ENCODE measurements around the gene RP2. TPM values are rescaled to one million over a fixed set of nuclear protein-coding genes. Genes with fewer than 3 reads are reported as not detected.

The RP2 gene
- total RNA-seq, 4 donors from 2014 or later = 1.2 to 15.0 (median 11.1) TPM

DNA sequence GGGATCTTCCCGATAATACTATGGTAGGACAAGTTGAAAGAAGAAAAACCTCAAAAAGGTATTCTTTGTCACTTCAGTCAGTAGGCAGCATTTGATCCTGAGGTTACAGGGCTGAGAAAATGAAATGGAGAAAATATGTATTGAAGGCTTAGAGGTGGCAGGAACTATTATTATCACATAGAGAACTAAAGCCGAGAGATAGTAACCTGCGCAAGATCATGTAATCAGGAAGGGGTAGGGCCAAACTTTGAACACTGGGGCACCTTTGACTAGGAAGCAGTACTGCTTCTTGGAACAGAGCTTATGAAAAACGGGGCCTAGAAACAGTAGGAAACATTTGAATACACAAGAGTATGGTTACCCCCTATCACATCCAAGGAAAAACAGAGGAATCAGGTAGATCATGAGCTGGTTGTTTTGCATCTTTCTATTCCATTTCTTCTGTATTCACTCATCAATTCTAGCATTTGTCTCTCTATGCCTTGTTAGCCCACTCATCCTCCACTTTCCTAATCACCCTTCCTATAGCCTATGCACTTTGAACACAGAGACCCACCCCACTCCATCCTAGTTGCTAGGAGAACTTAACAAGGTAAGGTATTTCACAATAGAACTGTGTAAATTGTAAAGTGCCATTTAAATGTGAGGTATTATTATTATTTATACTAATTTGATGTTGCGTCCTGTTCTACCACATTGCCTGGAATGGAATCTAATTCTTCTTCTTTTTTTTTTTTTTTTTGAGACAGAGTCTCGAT is 43.3 kb upstream of the RP2 start:
- DNase-seq = no peak

DNA sequence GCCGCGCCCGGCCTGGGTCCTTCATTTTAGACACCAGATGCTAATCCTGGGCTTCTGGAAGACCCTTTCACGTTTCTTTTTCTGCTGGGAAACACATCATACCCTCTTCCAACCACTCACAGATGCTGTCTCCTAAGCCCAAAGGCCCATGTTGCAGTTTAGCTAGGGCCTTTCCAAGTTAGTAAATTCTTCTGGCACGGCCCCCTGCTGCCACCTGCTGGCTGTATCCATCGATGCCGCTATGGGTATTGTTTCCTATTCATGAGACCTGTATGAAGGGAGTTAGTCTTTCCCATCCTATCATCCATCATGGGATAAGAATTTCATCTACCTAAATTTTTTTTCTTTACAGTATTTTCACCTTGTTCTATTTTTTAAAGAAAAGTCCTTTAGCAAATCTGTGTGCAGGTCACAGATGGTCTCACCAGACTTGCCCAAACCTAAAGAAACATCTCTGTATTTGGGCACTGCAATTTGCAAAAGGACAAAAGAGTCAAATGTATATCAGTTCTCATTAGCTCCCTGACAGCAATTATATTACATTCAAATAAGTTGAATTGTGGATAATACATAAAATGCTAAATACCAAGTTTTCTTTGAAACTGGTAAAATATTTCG is 40.2 kb upstream of the RP2 start:
- 0 to 47% methylated on average over 2 to 8 of the region's 8 CpGs for WGBS, 2 donors (ENCODE audit: low coverage in 1 of 2)
- intact Hi-C loops (cut with DNase I; ENCODE audit: low total_unique reads) (no loop called here), in situ Hi-C loops (cut with MboI; ENCODE audit: low pct_ligation_motif_present in 1 of 4, low pct_unique_long_range_greater_than_20kb in 1 of 4, low sequenced_read_pairs in 3 of 4) (loop anchor here in 1 of 4 donors (25.0 kb wide), 1 partner anchor 234 kb away; the partner anchor contains the start of gene CHST7)
- Histone ChIP-seq H3K4me3 (no peak overlapping the region), H3K9me3 (no peaks in the 10 kb centered on the region), H3K27ac (no peak overlapping the region), H3K36me3 (no peaks in the 10 kb centered on the region), H3K27me3 (no peaks in the 10 kb centered on the region), H3K4me1 (no peaks in the 10 kb centered on the region)
- TF ChIP-seq EP300 (IDR thresholded peaks at IDR 0.05; ENCODE audit: low read depth) (no peak), POLR2A (IDR thresholded peaks at IDR 0.05) (no peak), POLR2AphosphoS5 (IDR thresholded peaks at IDR 0.05) (no peak)
- TF ChIP-seq, protein P1, sequence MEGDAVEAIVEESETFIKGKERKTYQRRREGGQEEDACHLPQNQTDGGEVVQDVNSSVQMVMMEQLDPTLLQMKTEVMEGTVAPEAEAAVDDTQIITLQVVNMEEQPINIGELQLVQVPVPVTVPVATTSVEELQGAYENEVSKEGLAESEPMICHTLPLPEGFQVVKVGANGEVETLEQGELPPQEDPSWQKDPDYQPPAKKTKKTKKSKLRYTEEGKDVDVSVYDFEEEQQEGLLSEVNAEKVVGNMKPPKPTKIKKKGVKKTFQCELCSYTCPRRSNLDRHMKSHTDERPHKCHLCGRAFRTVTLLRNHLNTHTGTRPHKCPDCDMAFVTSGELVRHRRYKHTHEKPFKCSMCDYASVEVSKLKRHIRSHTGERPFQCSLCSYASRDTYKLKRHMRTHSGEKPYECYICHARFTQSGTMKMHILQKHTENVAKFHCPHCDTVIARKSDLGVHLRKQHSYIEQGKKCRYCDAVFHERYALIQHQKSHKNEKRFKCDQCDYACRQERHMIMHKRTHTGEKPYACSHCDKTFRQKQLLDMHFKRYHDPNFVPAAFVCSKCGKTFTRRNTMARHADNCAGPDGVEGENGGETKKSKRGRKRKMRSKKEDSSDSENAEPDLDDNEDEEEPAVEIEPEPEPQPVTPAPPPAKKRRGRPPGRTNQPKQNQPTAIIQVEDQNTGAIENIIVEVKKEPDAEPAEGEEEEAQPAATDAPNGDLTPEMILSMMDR (IDR thresholded peaks at IDR 0.05) = peak; percentile 51 to 71 (median 63)
- DNase-seq = peak; percentile 73

More for the DNA sequence above, 43.3 kb upstream of the RP2 start:
- H3K9me3 ChIP-seq = no peaks in the 10 kb centered on the region
- H3K4me3 ChIP-seq = no peak overlapping the region
- H3K27ac ChIP-seq = no peak overlapping the region
- in situ Hi-C loops (cut with MboI; ENCODE audit: low pct_ligation_motif_present in 1 of 4, low pct_unique_long_range_greater_than_20kb in 1 of 4, low sequenced_read_pairs in 3 of 4) = loop anchor here in 1 of 4 donors (25.0 kb wide), 1 partner anchor 231 kb away; the partner anchor contains the start of gene CHST7
- no peaks in the 10 kb centered on the region for H3K36me3 ChIP-seq
- WGBS, 2 donors (ENCODE audit: low coverage in 1 of 2) = 77 to 79% methylated on average over 5 to 6 of the region's 6 CpGs
- H3K27me3 ChIP-seq = no peaks in the 10 kb centered on the region
- TF ChIP-seq, protein P1 (IDR thresholded peaks at IDR 0.05) = no peak
- TF ChIP-seq POLR2A (IDR thresholded peaks at IDR 0.05) (no peak), EP300 (IDR thresholded peaks at IDR 0.05; ENCODE audit: low read depth) (no peak), POLR2AphosphoS5 (IDR thresholded peaks at IDR 0.05) (no peak)
- no peaks in the 10 kb centered on the region for H3K4me1 ChIP-seq
- intact Hi-C loops (cut with DNase I; ENCODE audit: low total_unique reads) = no loop called here

DNA sequence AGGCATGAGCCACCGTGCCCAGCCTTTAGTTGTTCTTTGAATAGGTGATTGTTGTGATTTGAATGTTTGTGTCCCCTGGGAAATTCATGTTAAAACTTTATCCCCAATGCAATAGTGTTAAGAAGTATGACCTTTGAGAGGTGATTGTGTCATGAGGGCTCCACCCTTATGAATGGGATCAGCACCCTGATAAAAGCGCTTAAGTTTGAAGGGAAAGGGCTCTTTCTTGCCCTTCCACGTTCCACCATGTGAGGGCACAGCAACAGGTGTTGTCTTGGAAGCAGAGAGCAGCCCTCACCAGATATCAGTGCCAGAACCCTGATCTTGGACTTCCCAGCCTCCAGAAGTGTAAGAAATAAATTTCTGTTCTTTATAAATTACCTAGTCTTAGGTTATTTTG is 33.7 kb upstream of the RP2 start:
- Histone ChIP-seq H3K27me3 (no peaks in the 10 kb centered on the region), H3K4me1 (no peaks in the 10 kb centered on the region), H3K9me3 (no peaks in the 10 kb centered on the region), H3K36me3 (no peaks in the 10 kb centered on the region), H3K4me3 (no peak overlapping the region), H3K27ac (no peak overlapping the region)
- 51% methylated on average over 3 of the region's 3 CpGs; no CpG with 5 or more reads in 1 of the 2 donors for WGBS, 2 donors (ENCODE audit: low coverage in 1 of 2)
- TF ChIP-seq POLR2AphosphoS5 (IDR thresholded peaks at IDR 0.05) (no peak), EP300 (IDR thresholded peaks at IDR 0.05; ENCODE audit: low read depth) (no peak), POLR2A (IDR thresholded peaks at IDR 0.05) (no peak)
- TF ChIP-seq, protein P1 (IDR thresholded peaks at IDR 0.05) = no peak
- in situ Hi-C loops (cut with MboI; ENCODE audit: low pct_ligation_motif_present in 1 of 4, low pct_unique_long_range_greater_than_20kb in 1 of 4, low sequenced_read_pairs in 3 of 4) (no loop called here), intact Hi-C loops (cut with DNase I; ENCODE audit: low total_unique reads) (no loop called here)
- no peak for DNase-seq

DNA sequence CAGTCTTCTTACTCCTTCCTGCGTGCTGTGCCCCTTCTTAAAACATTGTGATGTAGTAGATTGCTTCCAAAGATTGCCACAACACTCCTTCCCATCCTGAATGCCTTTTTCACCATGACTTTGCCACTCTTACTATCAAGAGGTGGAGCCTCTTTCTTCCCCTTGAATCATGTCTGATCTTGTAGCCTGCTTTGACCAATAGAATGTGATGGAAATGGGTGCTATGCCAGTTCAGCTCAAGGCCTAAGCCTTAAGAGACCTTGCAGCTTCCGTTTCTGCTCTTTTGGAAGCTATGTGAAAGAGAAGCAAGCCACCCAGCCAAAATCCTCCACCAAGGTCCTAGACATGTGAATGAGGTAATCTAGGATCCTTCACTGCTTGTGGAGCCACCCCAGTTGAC is 31.6 kb upstream of the RP2 start:
- in situ Hi-C loops (cut with MboI; ENCODE audit: low pct_ligation_motif_present in 1 of 4, low pct_unique_long_range_greater_than_20kb in 1 of 4, low sequenced_read_pairs in 3 of 4) (no loop called here), intact Hi-C loops (cut with DNase I; ENCODE audit: low total_unique reads) (no loop called here)
- TF ChIP-seq EP300 (IDR thresholded peaks at IDR 0.05; ENCODE audit: low read depth) = no peak
- TF ChIP-seq, protein P1 (IDR thresholded peaks at IDR 0.05) = no peak
- TF ChIP-seq POLR2A (IDR thresholded peaks at IDR 0.05) = no peak
- TF ChIP-seq POLR2AphosphoS5 (IDR thresholded peaks at IDR 0.05) = no peak
- no peak for DNase-seq
- Histone ChIP-seq H3K36me3 (no peaks in the 10 kb centered on the region), H3K27me3 (no peaks in the 10 kb centered on the region), H3K4me1 (no peaks in the 10 kb centered on the region), H3K9me3 (no peaks in the 10 kb centered on the region), H3K27ac (no peak overlapping the region), H3K4me3 (no peak overlapping the region)
- WGBS, 2 donors (ENCODE audit: low coverage in 1 of 2) = 63 to 100% methylated on average over 1 to 2 of the region's 2 CpGs

All from transverse colon (tissue), 4 donors.